CD4-positive, alpha-beta T cell treated with Interleukin-12 subunit alpha and Interleukin-12 subunit beta, for 1 hour (primary cell): ENCODE results near the gene SFXN2.
"Not testable (repeated sequence)": the region's sequence is repeated elsewhere in the genome, so short reads cannot be mapped to it uniquely, and the experiment has no call there.

Source experiments
- DNase-seq: peaks from one replicate; pipeline ENCODE4 v3.0.0-alpha.2; 2020

Gene SFXN2

GRCh38 chr10:102758240-102758932, 44.0 kb downstream of the SFXN2 start:
- no peak for DNase-seq

GRCh38 chr10:102758933-102759262, 44.5 kb downstream of the SFXN2 start:
- DNase-seq, result not testable (repeated sequence)

- no peak for DNase-seq
Observed at GRCh38 chr10:102759497-102760210, 45.2 kb downstream of the SFXN2 start.

- DNase-seq, result no peak
Observed at GRCh38 chr10:102761981-102762380, 47.5 kb downstream of the SFXN2 start.

GRCh38 chr10:102762401-102763015, 48.1 kb downstream of the SFXN2 start:
- no peak for DNase-seq

GRCh38 chr10:102763037-102763607, 48.7 kb downstream of the SFXN2 start:
- DNase-seq, result no peak

GRCh38 chr10:102764470-102765161, 50.2 kb downstream of the SFXN2 start:
- no peak for DNase-seq

GRCh38 chr10:102765336-102765735, 50.9 kb downstream of the SFXN2 start:
- no peak for DNase-seq

- DNase-seq, result no peak
Observed at GRCh38 chr10:102767428-102768160, 53.2 kb downstream of the SFXN2 start.

- DNase-seq, result no peak
Observed at GRCh38 chr10:102769375-102770107, 55.1 kb downstream of the SFXN2 start.

- no peak for DNase-seq
Observed at GRCh38 chr10:102770108-102770482, 55.7 kb downstream of the SFXN2 start.

- DNase-seq, result no peak
Observed at GRCh38 chr10:102770792-102771191, 56.4 kb downstream of the SFXN2 start.

GRCh38 chr10:102773320-102773719, 58.9 kb downstream of the SFXN2 start:
- no peak for DNase-seq

GRCh38 chr10:102773986-102774385, 59.5 kb downstream of the SFXN2 start:
- peak; percentile 30 for DNase-seq

- DNase-seq, result no peak
Observed at GRCh38 chr10:102775201-102775934, 60.9 kb downstream of the SFXN2 start.

GRCh38 chr10:102775935-102776669, 61.7 kb downstream of the SFXN2 start:
- no peak for DNase-seq

- DNase-seq, result no peak
Observed at GRCh38 chr10:102776779-102777456, 62.5 kb downstream of the SFXN2 start.

- no peak for DNase-seq
Observed at GRCh38 chr10:102777711-102778453, 63.4 kb downstream of the SFXN2 start.

GRCh38 chr10:102778781-102779180, 64.3 kb downstream of the SFXN2 start:
- no peak for DNase-seq
